Endothelial cell of umbilical vein (primary cell): ENCODE results near the gene TMEM170A.
"Not testable (repeated sequence)": the region's sequence is repeated elsewhere in the genome, so short reads cannot be mapped to it uniquely, and the experiment has no call there.

Experiments
- CTCF ChIP-seq, 2 donors: IDR thresholded peaks; 1 replicate in 1 of 2; 2 replicates in 1 of 2; pipeline ENCODE4 v1.5.1; 2011; ENCODE audit warnings: low read length in 2 of 2, mild to moderate bottlenecking in 2 of 2, moderate library complexity in 2 of 2, control low read depth in 1 of 2, inconsistent platforms in 1 of 2, low read depth in 1 of 2; ENCODE audit not compliant: insufficient read depth in 1 of 2; ENCODE audit errors: extremely low read depth in 1 of 2
- EZH2 ChIP-seq: IDR thresholded peaks from 2 replicates; pipeline ENCODE4 v1.6.1; 2012; ENCODE audit warnings: borderline replicate concordance, low read depth, mild to moderate bottlenecking, moderate library complexity, low read length, inconsistent platforms; ENCODE audit not compliant: severe bottlenecking
- FOS ChIP-seq: IDR thresholded peaks from 2 replicates; pipeline ENCODE4 v1.6.1; 2011; ENCODE audit warnings: mild to moderate bottlenecking, low read length, moderate library complexity, borderline replicate concordance; ENCODE audit not compliant: insufficient read depth
- MYC ChIP-seq: IDR thresholded peaks from one replicate; pipeline ENCODE4 v1.6.1; 2011; ENCODE audit warnings: mild to moderate bottlenecking, low read depth, low read length
- POLR2A ChIP-seq: IDR thresholded peaks from 2 replicates; pipeline ENCODE4 v1.6.1; 2012; ENCODE audit warnings: low read depth, mild to moderate bottlenecking, control low read depth, low read length
- POLR2AphosphoS5 ChIP-seq: IDR thresholded peaks from 2 replicates; pipeline ENCODE4 v1.6.1; 2012; ENCODE audit warnings: low read depth, mild to moderate bottlenecking, control low read depth, low read length, moderate library complexity; ENCODE audit not compliant: insufficient read depth

DNA sequence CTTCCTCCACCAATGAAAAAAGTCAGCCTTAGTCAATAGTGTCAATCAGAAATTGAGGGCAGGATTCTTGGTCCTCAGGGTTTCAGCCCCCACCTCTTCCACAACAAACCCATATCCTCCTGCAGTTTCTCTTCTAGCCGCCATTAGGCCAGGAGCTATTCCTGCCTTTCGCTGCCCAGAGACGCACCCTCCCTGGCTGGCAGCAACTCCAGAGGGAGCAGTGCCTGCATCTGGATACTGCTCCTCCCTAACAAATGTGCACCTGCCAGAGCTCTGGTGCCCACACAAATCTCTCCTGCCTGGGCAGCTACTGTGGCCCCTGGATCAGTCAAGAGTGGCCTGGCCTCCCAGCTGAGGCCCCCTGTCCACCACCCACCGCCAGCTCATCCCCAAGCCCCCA lies 8.0 kb downstream of the TMEM170A start:
- not testable (repeated sequence) for TF ChIP-seq POLR2A; EZH2; CTCF (IDR thresholded peaks at IDR 0.05; ENCODE audit: extremely low read depth in 1 of 2, insufficient read depth in 1 of 2, low read depth in 1 of 2, low read length in 2 of 2); FOS; MYC; POLR2AphosphoS5
